Spleen (tissue), 7 donors: ENCODE data around the gene SAFB2.

Source experiments
- CTCF ChIP-seq, 11 experiments: fragments of 200-600 bp in 7 of 11; fragments of 450-650 bp in 4 of 11; sonication (generic) in 4 of 11; IDR thresholded peaks in 8 of 11; conservative IDR thresholded peaks in 3 of 11; 1 replicate in 7 of 11; 2 replicates in 4 of 11; pipeline versions ENCODE4 v1.4.0 to v1.8.0; 2016 to 2021; ENCODE audit warnings: antibody characterized with exemption in 11 of 11, inconsistent platforms in 4 of 11, mild to moderate bottlenecking in 1 of 11
- POLR2A ChIP-seq, 3 donors: fragments of 450-650 bp; IDR thresholded peaks; one replicate each; pipeline ENCODE4 v1.5.1; 2017; ENCODE audit warnings: antibody characterized with exemption in 3 of 3, mild to moderate bottlenecking in 1 of 3
- POLR2AphosphoS5 ChIP-seq, 3 donors: sonication (generic); formaldehyde crosslinking; IDR thresholded peaks; one replicate each; pipeline ENCODE4 v1.5.1; 2017; ENCODE audit warnings: antibody characterized with exemption in 3 of 3
- donor health status: DM: no; HTN: no; CAD: no; lungs with moderate emphysema.
- donor health status: DM: no; HTN: no; CAD: no.
- donor health status: DM: no; HTN: no; CAD: no.

GRCh38 chr19:5559804-5560133, 62.8 kb downstream of the SAFB2 start:
- TF ChIP-seq CTCF (IDR thresholded peaks at IDR 0.05 in 8 of 11, conservative IDR thresholded peaks at IDR 0.05 in 3 of 11) = no peak
- TF ChIP-seq POLR2A (IDR thresholded peaks at IDR 0.05) = no peak
- TF ChIP-seq POLR2AphosphoS5 (IDR thresholded peaks at IDR 0.05) = no peak
